ENCODE measurements around the gene B4GAT1. TPM values are rescaled to one million over a fixed set of nuclear protein-coding genes. Genes with fewer than 3 reads are reported as not detected.

The B4GAT1 gene
- total RNA-seq, 1 experiment from 2014 or later: 41.1 TPM

- Histone ChIP-seq H3K27ac (ENCODE audit: low read length) (no peak overlapping the region), H3K4me2 (ENCODE audit: low read length) (no peak overlapping the region), H4K20me1 (ENCODE audit: low read length) (no peaks in the 10 kb centered on the region), H3K9ac (ENCODE audit: low read length) (no peak overlapping the region), H3K79me2 (ENCODE audit: low read length) (peaks cover 35% of the 10 kb centered on the region), H3K9me3 (ENCODE audit: low read length) (no peaks in the 10 kb centered on the region), H3K4me3 (ENCODE audit: low read length) (no peak overlapping the region), H3F3A (ENCODE audit: low read length, unreplicated experiment) (peaks cover 7% of the 10 kb centered on the region), H3K9me2 (replicated peaks; ENCODE audit: low read length) (no peaks in the 10 kb centered on the region), H3K27me3 (ENCODE audit: low read length) (no peaks in the 10 kb centered on the region), H2AFZ (ENCODE audit: low read length) (no peak overlapping the region), H3K36me3 (ENCODE audit: low read depth, low read length) (peaks cover 17% of the 10 kb centered on the region; the same call in 1 of the 2 replicates), H3K4me1 (ENCODE audit: insufficient read depth, low read length) (peaks cover 40% of the 10 kb centered on the region)
- DNase-seq (no peak), ATAC-seq (no peak)
- BruUV-seq (replicated peaks): no TSS peak
- ChIA-PET CTCF (no interaction called here), POLR2A (ENCODE audit: unreplicated experiment) (no interaction called here)
- intact Hi-C loops (cut with micrococcal nuclease): no loop called here
- no peak for TF ChIP-seq EZH2 (IDR thresholded peaks at IDR 0.05; ENCODE audit: low read length, unreplicated experiment)
- TF ChIP-seq EZH2phosphoT487 (IDR thresholded peaks at IDR 0.05; ENCODE audit: borderline replicate concordance, low read length): no peak
- no peak for TF ChIP-seq CTCF (conservative IDR thresholded peaks at IDR 0.05; ENCODE audit: low read depth, low read length)
Measured at GRCh38 chr11:66339686-66340483, 7.5 kb downstream of the B4GAT1 start.

- Histone ChIP-seq H3F3A (ENCODE audit: low read length, unreplicated experiment) (peaks cover 7% of the 10 kb centered on the region), H3K27ac (ENCODE audit: low read length) (no peak overlapping the region), H3K36me3 (ENCODE audit: low read depth, low read length) (peaks cover 17% of the 10 kb centered on the region; the same call in 1 of the 2 replicates), H3K9me2 (replicated peaks; ENCODE audit: low read length) (no peaks in the 10 kb centered on the region), H3K27me3 (ENCODE audit: low read length) (no peaks in the 10 kb centered on the region), H3K9me3 (ENCODE audit: low read length) (no peaks in the 10 kb centered on the region), H3K4me3 (ENCODE audit: low read length) (no peak overlapping the region), H4K20me1 (ENCODE audit: low read length) (no peaks in the 10 kb centered on the region), H3K9ac (ENCODE audit: low read length) (no peak overlapping the region), H2AFZ (ENCODE audit: low read length) (no peak overlapping the region), H3K4me1 (ENCODE audit: insufficient read depth, low read length) (peaks cover 42% of the 10 kb centered on the region), H3K79me2 (ENCODE audit: low read length) (peaks cover 33% of the 10 kb centered on the region), H3K4me2 (ENCODE audit: low read length) (no peak overlapping the region)
- intact Hi-C loops (cut with micrococcal nuclease): no loop called here
- CTCF ChIA-PET: no interaction called here
- no peak for ATAC-seq
- POLR2A ChIA-PET (ENCODE audit: unreplicated experiment): no interaction called here
- no TSS peak for BruUV-seq (replicated peaks)
- TF ChIP-seq EZH2 (IDR thresholded peaks at IDR 0.05; ENCODE audit: low read length, unreplicated experiment): no peak
- TF ChIP-seq CTCF (conservative IDR thresholded peaks at IDR 0.05; ENCODE audit: low read depth, low read length): no peak
- TF ChIP-seq EZH2phosphoT487 (IDR thresholded peaks at IDR 0.05; ENCODE audit: borderline replicate concordance, low read length): no peak
- peak; percentile 55 for DNase-seq
Measured at GRCh38 chr11:66339162-66339675, 8.2 kb downstream of the B4GAT1 start.
